ENCODE data around the gene COL4A4. TPM values are rescaled to one million over a fixed set of nuclear protein-coding genes. Genes with fewer than 3 reads are reported as not detected.

COL4A4 gene
- polyA plus RNA-seq, 2 of the 4 experiments (the other 2 are of a cell fraction): 1.7 to 6.8 TPM

GRCh38 chr2:227043981-227044380 is 120.0 kb downstream of the COL4A4 start:
- FAIRE-seq (no peak), DNase-seq (ENCODE audit: low read depth in 1 of 2, low spot score in 1 of 2) (no peak), ATAC-seq (no peak)
- no peak for TF ChIP-seq EHMT2 (IDR thresholded peaks at IDR 0.05; ENCODE audit: low read depth)
- no peak for TF ChIP-seq TP53 (CRISPR knock-in tag; IDR thresholded peaks at IDR 0.05)
- no peak for TF ChIP-seq TFCP2L1 (CRISPR knock-in tag; IDR thresholded peaks at IDR 0.05)
- TF ChIP-seq, protein P1, sequence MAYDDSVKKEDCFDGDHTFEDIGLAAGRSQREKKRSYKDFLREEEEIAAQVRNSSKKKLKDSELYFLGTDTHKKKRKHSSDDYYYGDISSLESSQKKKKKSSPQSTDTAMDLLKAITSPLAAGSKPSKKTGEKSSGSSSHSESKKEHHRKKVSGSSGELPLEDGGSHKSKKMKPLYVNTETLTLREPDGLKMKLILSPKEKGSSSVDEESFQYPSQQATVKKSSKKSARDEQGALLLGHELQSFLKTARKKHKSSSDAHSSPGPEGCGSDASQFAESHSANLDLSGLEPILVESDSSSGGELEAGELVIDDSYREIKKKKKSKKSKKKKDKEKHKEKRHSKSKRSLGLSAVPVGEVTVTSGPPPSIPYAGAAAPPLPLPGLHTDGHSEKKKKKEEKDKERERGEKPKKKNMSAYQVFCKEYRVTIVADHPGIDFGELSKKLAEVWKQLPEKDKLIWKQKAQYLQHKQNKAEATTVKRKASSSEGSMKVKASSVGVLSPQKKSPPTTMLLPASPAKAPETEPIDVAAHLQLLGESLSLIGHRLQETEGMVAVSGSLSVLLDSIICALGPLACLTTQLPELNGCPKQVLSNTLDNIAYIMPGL (CRISPR knock-in tag; IDR thresholded peaks at IDR 0.05; ENCODE audit: borderline replicate concordance): no peak
- no peak for TF ChIP-seq CTCF (IDR thresholded peaks at IDR 0.05)
- no peak for TF ChIP-seq KDM1A (IDR thresholded peaks at IDR 0.05; ENCODE audit: low read depth)
- TF ChIP-seq, protein P2, sequence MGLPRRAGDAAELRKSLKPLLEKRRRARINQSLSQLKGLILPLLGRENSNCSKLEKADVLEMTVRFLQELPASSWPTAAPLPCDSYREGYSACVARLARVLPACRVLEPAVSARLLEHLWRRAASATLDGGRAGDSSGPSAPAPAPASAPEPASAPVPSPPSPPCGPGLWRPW (IDR thresholded peaks at IDR 0.05): no peak
- no peak for TF ChIP-seq MAZ (IDR thresholded peaks at IDR 0.05; ENCODE audit: borderline replicate concordance, low read depth, low read length)
- TF ChIP-seq JUN (IDR thresholded peaks at IDR 0.05): no peak
- no peak for TF ChIP-seq KDM5A (IDR thresholded peaks at IDR 0.05)
- no peak for TF ChIP-seq CBX2 (IDR thresholded peaks at IDR 0.05; ENCODE audit: borderline replicate concordance, low read depth)
- no peak for TF ChIP-seq RNF2 (IDR thresholded peaks at IDR 0.05; ENCODE audit: borderline replicate concordance, low read depth)
- TF ChIP-seq CBX8 (IDR thresholded peaks at IDR 0.05): no peak
- no peak for TF ChIP-seq CHD2 (IDR thresholded peaks at IDR 0.05; ENCODE audit: low read length, partially characterized antibody)
- no peak for TF ChIP-seq RCOR1 (IDR thresholded peaks at IDR 0.05; ENCODE audit: low read depth, low read length)
- no peak for TF ChIP-seq BHLHE40 (IDR thresholded peaks at IDR 0.05; ENCODE audit: low read depth, low read length)
- TF ChIP-seq ESRRA (IDR thresholded peaks at IDR 0.05; ENCODE audit: borderline replicate concordance, low read length): no peak
- no peak for TF ChIP-seq FOXS1 (CRISPR knock-in tag; IDR thresholded peaks at IDR 0.05)
- no peak for TF ChIP-seq HEYL (CRISPR knock-in tag; IDR thresholded peaks at IDR 0.05)
- TF ChIP-seq MAFK (IDR thresholded peaks at IDR 0.05; ENCODE audit: partially characterized antibody): no peak
- ChIA-PET CTCF (no interaction called here), POLR2A (no interaction called here)
- Histone ChIP-seq H3K4me1 (no peaks in the 10 kb centered on the region), H3K4me3 (no peak overlapping the region), H3K4me2 (no peak overlapping the region), H3K27ac (no peak overlapping the region), H3K9me3 (no peaks in the 10 kb centered on the region)
- 69% methylated on average over 3 of the region's 3 CpGs for WGBS (ENCODE audit: missing lambda C conversion rate)

DNA sequence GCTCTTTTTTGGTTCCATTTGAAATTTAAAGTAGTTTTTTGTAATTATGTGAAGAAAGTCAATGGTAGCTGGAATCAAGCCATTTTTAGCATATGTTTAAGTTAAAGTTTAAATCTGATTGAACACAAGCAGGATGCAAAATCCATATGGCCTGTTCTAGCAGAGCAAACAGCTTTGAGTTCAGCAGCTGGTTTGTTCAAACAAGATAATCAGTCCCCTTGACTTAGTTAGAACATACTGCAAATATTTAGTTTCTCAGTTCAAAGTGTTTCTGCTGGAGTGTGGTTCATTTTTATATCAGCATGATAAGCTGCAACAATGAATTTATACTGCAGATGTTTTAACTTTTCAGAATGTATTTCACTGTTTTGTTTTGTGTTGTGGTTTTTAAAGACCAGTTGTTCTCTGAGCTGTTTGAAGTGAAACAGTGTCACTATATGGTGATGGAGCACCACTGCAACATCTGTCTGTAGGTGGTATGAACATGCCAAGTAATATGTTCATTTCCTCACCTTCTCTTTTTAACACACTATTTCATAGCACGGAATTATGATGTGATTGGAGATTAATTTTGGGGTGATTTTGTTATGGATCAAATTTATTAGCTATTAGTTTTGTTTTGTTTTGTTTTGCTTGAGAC is 125.3 kb downstream of the COL4A4 start:
- DNase-seq (ENCODE audit: low read depth in 1 of 2, low spot score in 1 of 2): no peak
- Histone ChIP-seq H3K27ac (no peak overlapping the region), H3K4me2 (no peak overlapping the region), H3K4me1 (no peaks in the 10 kb centered on the region), H3K9me3 (no peaks in the 10 kb centered on the region), H3K4me3 (no peak overlapping the region)
- 60% methylated on average over 1 of the region's 1 CpG for WGBS (ENCODE audit: missing lambda C conversion rate)
- no peak for TF ChIP-seq HOXA7 (CRISPR knock-in tag; IDR thresholded peaks at IDR 0.05)
- TF ChIP-seq RARB (CRISPR knock-in tag; IDR thresholded peaks at IDR 0.05): no peak
- no peak for TF ChIP-seq HOXB5 (CRISPR knock-in tag; IDR thresholded peaks at IDR 0.05)
- no peak for TF ChIP-seq ATOH8 (CRISPR knock-in tag; IDR thresholded peaks at IDR 0.05; ENCODE audit: low read depth)
- TF ChIP-seq ZSCAN20 (CRISPR knock-in tag; IDR thresholded peaks at IDR 0.05): no peak
- TF ChIP-seq, protein P3, sequence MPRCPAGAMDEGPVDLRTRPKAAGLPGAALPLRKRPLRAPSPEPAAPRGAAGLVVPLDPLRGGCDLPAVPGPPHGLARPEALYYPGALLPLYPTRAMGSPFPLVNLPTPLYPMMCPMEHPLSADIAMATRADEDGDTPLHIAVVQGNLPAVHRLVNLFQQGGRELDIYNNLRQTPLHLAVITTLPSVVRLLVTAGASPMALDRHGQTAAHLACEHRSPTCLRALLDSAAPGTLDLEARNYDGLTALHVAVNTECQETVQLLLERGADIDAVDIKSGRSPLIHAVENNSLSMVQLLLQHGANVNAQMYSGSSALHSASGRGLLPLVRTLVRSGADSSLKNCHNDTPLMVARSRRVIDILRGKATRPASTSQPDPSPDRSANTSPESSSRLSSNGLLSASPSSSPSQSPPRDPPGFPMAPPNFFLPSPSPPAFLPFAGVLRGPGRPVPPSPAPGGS (IDR thresholded peaks at IDR 0.05): no peak
- no peak for TF ChIP-seq JUN (IDR thresholded peaks at IDR 0.05)
- no peak for TF ChIP-seq POLR2A (IDR thresholded peaks at IDR 0.05; ENCODE audit: low read length)
- TF ChIP-seq KDM5A (IDR thresholded peaks at IDR 0.05): no peak
- TF ChIP-seq GATA3 (IDR thresholded peaks at IDR 0.05; ENCODE audit: borderline replicate concordance): no peak
- no peak for TF ChIP-seq NFE2L2 (conservative IDR thresholded peaks at IDR 0.05; ENCODE audit: low read length)
- TF ChIP-seq, protein P4, sequence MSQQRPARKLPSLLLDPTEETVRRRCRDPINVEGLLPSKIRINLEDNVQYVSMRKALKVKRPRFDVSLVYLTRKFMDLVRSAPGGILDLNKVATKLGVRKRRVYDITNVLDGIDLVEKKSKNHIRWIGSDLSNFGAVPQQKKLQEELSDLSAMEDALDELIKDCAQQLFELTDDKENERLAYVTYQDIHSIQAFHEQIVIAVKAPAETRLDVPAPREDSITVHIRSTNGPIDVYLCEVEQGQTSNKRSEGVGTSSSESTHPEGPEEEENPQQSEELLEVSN (IDR thresholded peaks at IDR 0.05; ENCODE audit: borderline replicate concordance, low read depth): no peak
- no peak for TF ChIP-seq ZC3H11A (IDR thresholded peaks at IDR 0.05)
- TF ChIP-seq FOXS1 (CRISPR knock-in tag; IDR thresholded peaks at IDR 0.05): no peak
- TF ChIP-seq MYC (IDR thresholded peaks at IDR 0.05; ENCODE audit: borderline replicate concordance, low read length): no peak
- TF ChIP-seq, protein P2 (IDR thresholded peaks at IDR 0.05): no peak
- ATAC-seq: no peak
- FAIRE-seq: no peak
- ChIA-PET CTCF (no interaction called here), POLR2A (no interaction called here)
